Stimulated activated CD8-positive, alpha-beta memory T cell treated with anti-CD3 and anti-CD28 coated beads, Interleukin-12 subunit alpha, Interleukin-12 subunit beta, amount 100 ng/mL, for 24 hours (primary cell): ENCODE data around the gene NDE1.

ENCODE experiments used
- DNase-seq: peaks from one replicate; pipeline ENCODE4 v3.0.0-alpha.2; 2020; ENCODE audit errors: extremely low read depth

The NDE1 gene

GRCh38 chr16:15768201-15768600, 118.2 kb downstream of the NDE1 start:
- DNase-seq, result no peak

- no peak for DNase-seq
Observed at GRCh38 chr16:15769239-15769638, 119.2 kb downstream of the NDE1 start.

- DNase-seq, result no peak
Observed at GRCh38 chr16:15770107-15770506, 120.1 kb downstream of the NDE1 start.

GRCh38 chr16:15770512-15770911, 120.5 kb downstream of the NDE1 start:
- no peak for DNase-seq

GRCh38 chr16:15771694-15772093, 121.6 kb downstream of the NDE1 start:
- DNase-seq, result no peak

GRCh38 chr16:15772579-15773293, 122.7 kb downstream of the NDE1 start:
- DNase-seq, result no peak

- DNase-seq, result no peak
Observed at GRCh38 chr16:15773968-15774367, 123.9 kb downstream of the NDE1 start.

- no peak for DNase-seq
Observed at GRCh38 chr16:15775209-15775608, 125.2 kb downstream of the NDE1 start.

- no peak for DNase-seq
Observed at GRCh38 chr16:15775663-15776304, 125.7 kb downstream of the NDE1 start.
